HG03521 (cell line): ENCODE measurements around the gene TEX28.
"Not testable (repeated sequence)": the region's sequence is repeated elsewhere in the genome, so short reads cannot be mapped to it uniquely, and the experiment has no call there.

Experiments used
- ATAC-seq: cut with Tn5 transposase; IDR thresholded peaks from one replicate; pipeline ENCODE4 v1.9.1; 2021; ENCODE audit warnings: mild to moderate bottlenecking, moderate library complexity; ENCODE audit not compliant: unreplicated experiment

TEX28 gene

DNA sequence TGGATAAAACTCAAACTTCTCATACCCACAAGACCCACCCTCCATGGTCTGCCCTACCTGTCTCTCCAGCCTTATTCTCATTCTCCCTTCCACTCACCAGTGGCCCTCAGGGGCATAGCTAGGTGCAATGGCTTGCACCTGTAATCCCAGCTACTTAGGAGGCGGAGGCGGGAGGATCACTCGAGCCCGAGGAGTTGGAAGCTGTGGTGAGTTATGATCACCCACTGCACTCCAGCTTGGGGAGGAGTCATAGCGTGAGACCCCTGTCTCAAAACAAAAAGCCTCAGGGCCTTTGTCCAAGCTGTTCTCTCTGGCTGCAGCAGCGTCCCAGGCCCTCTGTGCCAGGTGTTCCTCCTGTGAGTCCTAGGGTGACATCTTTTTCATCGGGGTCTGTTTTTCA lies 17.2 kb upstream of the TEX28 start:
- ATAC-seq = no peak

DNA sequence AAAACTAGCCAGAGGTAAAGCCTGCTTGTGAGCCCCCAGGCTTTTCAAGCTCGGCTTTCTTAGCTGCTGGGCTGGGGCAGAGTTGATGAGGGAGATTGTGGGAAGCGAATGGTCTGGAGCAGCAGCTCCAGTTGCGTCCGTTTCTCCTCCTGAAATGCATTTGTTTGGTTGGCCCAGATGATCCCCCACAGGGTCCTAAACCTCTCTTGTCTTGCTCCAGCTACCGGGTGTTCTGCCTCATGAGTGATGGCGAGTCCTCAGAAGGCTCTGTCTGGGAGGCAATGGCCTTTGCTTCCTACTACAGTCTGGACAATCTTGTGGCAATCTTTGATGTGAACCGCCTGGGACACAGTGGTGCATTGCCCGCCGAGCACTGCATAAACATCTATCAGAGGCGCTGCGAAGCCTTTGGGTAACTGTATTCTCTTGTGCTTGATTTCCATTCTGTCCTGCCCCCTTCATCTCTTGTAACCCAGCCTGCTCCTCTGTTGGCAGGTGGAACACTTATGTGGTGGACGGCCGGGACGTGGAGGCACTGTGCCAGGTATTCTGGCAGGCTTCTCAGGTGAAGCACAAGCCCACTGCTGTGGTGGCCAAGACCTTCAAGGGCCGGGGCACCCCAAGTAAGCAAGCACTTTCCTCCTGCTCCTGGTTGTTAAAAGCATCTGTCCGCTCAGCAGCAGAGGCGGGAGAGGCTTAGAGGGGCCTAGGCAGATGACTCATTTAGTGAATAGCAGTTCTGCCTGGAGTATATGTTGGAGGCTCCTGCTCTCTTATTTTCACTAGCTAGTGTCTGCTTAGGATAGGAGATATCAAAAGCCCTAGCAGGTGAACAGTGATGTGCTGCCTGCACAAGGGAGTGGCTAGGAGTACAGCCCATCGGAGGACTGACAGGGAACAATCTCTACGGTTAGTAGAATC lies 16.0 kb upstream of the TEX28 start:
- no peak for ATAC-seq

DNA sequence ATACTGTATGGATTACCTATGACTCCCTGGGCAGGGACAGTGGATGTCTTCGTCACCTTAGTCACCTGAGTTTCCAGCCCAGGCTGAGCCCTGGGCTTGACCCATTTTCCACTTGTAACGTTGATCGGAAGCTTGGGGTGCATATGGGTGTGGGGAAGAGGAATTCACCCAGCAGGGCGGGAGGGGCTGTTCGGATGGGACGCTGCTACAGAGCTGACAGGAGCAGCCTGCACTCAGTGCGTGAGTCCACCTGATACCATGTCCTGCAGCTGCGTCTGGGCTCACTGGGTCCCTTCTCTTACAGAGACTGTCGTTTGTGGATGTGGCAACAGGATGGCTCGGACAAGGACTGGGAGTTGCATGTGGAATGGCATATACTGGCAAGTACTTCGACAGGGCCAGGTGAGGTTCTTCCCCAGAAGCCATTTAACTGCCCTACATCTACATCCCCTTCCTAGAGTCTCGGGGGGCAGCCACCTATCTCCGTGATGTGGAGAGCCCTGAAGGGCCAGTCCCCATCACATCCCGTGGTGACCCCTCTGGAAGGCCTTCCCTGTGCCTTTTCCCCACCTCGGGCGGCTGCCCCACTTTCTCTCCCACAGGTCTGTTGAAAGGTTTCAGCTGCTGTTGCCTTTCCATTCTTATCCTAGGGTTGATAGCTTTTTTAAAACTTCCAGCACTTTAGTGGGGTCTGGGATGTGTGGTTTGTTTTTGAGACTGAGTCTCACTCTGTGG lies 14.3 kb upstream of the TEX28 start:
- no peak for ATAC-seq

DNA sequence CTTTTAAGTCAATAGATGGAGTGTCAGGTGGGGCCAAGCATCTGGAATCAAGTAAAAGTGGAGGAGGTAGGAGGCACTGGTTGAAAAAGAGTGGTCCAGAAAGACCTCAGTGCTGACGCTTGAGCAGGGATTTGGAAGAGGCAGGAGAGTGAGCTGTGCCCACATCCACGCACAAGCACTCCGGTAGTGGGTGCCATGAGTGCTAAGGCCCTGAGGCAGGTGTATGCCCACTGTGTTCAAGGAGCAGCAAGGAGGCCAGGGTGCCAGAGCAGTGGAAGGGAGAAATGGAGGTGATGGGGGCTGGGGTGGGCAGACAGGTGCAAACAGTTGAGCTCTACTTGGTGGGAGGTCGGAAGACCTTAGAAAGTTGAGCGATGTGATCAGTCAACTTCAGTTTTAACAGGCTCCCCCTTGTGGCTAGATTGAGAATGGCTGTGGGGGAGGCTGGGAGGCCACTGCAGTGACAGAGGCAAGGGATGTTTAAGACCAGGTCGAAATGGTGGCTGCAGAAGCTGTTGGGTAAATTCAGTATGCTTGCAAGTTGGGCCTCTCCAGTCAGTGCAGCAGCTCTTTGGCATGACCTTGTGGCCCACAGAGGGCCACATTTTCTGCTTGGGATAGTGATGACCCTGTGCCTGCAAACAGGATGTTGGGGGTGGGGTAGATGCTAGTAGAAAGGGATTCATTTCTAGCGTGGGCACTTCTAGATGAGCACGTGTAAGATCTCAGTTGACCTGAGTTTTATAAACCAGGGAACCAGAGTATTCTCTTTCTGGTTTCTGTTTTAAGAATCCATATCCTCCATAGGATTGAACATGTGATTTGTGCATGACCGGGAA lies 13.4 kb upstream of the TEX28 start:
- no peak for ATAC-seq

DNA sequence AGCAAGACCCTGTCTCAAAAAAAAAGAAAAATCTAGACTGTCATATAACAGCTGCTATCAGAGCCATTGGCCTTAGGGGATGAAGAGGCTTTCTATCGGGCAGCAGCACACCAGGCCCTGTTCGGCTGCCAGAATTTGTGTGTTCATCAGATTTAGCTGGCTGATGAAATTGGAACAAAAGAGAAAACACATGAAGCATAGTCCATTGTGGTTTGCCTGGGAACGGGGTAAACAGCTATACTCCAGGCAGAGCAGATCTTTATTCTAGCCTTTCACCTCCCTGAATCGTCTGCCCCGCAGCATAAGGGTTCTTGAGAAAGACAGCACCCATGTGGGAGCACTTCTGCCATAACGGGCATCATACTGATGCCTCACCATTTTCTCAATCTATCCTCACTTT lies 12.3 kb upstream of the TEX28 start:
- ATAC-seq = no peak

DNA sequence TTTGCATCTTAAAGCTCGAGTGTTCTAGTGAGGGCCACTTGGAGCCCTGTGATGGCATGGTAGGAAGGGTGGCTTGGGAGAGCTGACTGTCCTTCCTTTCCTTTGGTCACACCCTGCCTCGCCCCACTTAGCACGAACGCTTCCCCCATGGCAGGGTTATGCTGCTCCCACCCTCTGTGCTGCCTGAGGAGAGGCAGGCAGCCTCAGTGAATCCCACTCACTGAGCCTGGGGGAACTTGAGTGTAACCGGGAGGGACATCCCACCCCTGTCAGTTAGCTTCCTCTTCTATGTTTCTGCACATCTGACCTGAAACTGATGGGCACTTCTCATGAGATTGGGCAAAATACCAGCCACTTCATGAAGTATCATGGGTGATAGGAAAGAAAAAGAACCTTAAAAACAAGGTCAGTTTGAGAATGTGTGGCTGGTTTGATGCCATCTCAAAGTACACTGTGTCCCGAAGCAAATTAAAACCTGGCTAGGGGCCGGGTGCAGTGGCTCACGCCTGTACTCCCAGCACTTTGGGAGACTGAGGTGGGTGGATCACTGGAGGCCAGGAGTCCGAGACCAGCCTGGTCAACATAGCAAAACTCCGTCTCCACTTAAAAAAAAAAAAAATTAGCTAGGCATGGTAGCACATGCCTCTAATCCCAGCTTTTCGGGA lies 10.7 kb upstream of the TEX28 start:
- no peak for ATAC-seq

DNA sequence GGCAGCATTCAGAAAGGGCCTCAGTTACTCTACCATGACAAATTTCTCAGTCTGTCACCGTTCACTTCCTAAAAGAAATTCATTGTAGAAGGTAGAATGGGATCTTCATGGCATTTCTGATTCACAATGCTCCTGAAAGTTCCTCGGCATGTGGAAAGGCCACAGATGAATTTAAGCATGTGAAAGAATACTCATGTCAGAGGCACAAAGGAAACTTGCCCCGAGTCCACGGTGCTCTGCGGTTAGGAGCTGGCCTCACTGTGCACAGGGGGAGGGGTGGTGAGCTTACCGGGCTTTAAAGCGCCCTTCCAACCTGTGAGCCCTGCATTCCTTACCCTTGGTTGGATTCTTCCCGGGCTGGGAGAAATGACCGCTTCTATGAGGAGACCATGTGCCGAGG lies 9.9 kb upstream of the TEX28 start:
- no peak for ATAC-seq

DNA sequence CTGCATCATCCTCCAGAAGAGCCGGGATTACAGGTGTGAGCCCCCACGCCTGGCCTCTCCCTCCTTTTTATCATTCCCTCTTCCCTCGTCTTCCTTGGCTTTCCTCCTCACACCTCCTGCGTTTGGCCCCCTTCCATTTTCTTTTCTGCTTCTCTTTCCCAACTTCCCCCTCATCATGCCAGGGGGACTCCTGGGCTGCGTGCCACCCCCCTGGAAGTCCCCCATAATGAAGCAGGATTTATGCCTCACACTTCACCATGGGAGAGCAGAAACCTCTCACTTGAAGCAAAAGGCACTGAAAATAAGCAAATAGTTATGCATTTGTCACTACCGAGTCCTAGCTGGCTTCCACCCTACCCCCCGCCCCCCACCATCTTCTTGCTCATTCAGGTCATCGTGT lies 8.6 kb upstream of the TEX28 start:
- no peak for ATAC-seq

DNA sequence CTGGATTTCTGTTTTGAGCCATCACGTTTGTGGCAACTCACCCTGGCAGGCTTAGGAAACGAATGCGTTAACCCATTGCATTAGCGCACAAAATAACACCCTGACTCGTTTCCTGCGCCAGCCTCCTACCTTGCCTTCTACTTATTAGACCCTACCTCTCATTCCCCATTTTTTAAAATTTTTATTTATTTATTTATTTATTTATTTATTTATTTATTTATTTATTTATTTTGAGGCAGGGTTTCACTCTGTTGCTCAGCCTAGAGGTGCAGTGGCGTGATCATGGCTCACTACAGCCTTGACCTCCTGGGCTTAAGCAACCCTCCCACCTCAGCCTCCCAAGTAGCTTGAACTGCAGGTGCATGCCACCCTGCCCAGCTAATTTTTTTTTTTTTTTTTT lies 8.1 kb upstream of the TEX28 start:
- not testable (repeated sequence) for ATAC-seq

DNA sequence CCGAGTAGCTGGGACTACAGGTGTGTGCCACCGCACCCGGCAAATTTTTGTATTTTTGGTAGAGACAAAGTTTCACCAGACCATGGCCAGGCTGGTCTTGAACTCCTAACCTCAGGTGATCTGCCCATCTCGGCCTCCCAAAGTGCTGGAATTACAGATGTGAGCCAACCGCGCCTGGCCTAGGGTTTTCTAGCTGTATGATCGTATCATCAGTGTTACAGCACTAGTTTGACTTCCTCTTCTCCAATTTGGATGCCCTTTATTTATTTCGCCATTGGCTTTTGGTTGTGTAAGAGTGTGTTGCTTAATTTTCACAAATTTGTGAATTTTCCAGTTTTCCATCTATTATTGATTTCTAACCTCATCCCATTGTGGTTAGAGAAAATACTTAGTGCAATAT lies 5.9 kb upstream of the TEX28 start:
- ATAC-seq = no peak

DNA sequence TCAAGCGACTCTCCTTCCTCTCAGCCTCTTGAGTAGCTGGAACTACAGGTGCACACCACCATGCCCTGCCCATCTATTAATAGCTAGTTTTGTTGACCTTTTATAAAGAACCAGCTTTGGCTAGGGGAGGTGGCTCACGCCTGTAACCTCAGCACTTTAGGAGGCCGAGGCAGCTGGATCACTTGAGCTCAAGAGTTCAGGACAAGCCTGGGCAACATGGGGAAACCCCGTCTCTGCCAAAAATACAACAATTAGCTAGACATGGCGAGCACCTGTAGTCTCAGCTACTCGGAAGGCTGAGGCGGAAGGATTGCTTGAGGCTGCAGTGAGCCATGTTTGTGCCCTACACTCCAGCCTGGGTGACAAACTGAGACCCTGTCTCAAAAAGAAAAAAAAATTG lies 3.4 kb upstream of the TEX28 start:
- ATAC-seq = no peak

DNA sequence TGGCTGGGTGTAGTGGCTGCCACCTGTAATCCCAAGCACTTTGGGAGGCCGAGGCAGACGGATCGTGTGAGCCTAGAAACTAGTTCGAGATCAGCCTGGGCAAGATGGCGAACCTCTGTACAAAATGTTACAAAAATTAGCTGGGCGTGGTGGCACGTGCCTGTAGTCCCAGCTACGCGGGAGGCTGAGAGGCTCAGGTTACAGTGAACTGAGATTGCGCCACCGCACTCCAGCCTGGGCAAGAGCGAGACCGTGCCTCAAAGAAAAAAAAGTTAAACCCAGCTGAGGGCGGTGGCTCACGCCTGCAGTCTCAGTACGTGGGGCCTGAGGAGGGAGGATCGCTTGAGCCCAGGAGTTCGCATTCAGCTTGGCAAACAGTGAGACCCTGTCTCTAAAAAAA lies 1.8 kb upstream of the TEX28 start:
- ATAC-seq = no peak

DNA sequence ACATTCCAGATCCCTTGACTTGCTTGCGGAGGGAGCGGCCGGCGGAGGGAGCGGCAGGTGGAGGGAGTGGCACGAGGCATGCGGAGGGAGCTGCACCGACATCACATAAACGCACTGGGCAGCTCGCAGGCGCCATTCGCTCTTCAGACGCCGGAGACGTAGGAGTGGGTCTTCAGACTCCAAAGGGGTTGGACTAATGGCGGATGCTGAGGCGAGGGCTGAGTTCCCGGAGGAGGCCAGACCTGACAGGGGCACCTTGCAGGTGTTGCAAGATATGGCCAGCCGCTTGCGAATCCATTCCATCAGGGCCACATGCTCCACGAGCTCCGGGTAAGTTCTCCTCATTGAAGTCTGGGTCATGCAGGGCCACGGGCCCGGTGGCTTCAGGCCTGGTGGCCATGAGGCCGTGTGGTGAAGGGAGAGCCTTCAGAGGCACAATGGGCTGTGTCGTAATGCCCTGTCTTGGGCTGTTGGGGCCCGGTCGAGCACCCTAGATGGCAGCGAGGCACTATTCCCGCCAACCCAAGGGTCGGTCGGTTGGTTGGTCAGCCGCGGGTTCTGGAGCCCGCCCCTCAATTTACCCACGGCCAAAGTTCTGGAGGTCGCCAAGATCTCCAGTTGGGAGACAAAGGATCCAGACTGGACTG lies 863 bp upstream of the TEX28 start, which contains the start of gene TKTL1:
TKTL1 (plus strand) TSS at position 132 of the 647 bp plus-strand sequence; CDS start at position 197, 65 bp downstream.
- no peak for ATAC-seq

DNA sequence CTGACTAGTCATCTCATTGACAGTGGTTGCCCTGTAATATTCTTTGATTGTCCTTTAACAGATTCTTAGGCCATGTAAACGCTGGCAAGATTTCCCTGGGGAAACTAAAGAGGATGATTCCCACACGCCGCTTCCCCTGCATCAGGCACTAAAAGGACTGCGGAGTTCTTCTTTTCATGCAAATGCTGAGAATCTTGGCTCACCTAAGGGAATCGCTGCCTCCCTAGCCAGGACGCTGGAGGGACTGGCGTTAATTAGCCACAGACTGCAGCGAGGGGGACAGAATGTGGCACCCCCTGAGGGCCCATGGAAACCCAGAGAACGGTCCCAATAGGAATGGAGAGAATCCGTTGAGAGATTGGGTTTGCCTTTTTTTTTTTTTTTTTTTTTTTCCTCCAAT lies 8.5 kb downstream of the TEX28 start:
- not testable (repeated sequence) for ATAC-seq

DNA sequence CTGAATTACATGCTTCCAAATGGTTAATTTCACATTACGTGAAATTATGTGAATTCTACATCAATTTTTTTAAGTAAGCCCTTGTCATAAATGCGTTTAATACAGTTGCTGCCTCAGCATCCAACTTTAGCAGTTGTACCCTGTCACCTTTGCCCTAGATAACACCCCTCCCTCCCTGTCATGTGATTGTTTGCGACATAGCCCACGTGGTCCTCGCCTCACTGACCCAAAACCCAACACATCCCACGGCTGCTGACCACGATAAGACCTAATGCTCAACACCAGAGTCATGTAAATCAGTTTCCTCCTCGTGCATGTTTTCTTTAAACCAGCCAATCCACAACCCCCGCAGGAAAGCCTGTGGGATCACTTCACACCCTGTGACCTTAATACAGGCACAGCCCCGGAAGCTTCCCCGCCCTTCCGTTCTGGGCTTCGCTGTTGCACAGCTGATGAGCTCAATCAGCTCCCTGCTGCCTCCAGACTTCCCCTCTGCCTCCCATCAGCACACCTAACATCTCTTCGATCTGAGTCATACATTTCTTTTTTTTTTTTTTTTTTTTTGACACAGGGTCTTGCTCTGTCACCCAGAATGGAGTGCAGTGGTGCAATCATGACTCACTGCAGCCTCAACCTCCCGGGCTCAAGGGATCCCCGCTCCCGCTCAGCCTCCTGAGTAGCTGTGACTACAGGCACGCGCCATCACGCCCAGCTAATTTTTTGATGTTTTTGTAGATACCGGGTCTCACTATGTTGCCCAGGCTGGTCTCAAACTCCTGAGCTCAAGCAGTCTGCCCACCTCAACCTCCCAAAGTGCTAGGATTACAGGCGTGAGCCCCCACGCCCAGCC lies 10.2 kb downstream of the TEX28 start:
- not testable (repeated sequence) for ATAC-seq

DNA sequence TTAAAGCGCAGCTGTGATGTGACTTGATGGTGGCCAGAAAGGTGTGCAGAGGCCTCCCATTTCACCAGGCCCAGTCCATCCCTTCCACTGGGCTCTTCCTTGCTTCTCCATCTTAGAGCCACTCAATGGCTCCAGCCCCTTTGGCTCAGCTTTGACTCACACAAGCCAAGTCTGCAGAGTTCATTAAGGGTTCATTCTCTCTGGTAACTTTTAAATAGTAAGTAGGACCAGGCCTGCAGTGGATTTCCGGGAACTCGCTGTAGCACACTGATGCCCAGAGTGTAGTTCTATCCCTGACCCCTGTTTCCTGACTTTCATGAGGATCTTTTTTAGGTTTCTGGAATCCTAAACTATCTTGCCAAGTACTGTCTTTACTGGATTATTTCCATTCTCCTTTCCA lies 25.7 kb downstream of the TEX28 start:
- not testable (repeated sequence) for ATAC-seq

DNA sequence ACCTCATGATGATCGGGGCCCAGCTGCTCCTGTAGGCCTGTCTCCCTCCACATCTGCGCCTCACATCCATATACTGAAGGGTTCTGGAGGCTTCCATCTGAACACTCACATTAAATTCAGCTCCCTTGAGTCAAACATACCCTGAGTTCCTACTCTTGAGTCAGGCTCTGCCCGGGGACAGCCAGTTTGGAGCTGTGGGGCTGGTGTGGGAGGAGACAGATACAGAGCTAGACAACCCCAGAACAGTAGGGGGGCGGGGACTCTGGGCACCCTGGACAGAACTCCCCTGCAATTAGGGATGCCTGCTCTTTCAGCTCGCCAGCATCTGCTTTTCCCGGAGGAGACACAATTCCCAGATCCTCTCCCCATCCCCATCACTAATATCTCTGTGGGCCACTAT lies 31.9 kb downstream of the TEX28 start:
- not testable (repeated sequence) for ATAC-seq

DNA sequence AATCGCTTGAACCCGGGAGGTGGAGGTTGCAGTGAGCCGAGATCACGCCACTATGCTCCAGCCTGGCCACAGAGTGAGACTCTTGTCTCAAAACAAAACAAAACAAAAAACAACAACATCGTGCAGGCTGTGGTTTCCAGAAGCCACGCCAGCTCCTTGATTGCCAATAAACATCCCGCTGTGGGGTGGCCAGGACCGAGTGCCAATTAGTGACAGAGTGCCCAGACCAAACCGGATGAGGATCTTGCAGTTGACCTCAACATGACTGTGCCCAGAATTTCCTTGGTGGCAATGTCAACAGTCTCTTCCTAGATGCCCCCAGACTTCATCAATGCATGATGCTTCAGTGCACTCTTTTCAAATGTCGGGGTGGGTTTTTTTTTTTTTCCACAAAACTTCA lies 36.2 kb downstream of the TEX28 start:
- not testable (repeated sequence) for ATAC-seq

DNA sequence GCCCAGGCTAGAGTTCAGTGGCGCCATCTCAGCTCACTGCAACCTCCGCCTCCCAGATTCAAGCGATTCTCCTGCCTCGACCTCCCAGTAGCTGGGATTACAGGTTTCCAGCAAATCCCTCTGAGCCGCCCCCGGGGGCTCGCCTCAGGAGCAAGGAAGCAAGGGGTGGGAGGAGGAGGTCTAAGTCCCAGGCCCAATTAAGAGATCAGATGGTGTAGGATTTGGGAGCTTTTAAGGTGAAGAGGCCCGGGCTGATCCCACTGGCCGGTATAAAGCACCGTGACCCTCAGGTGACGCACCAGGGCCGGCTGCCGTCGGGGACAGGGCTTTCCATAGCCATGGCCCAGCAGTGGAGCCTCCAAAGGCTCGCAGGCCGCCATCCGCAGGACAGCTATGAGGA lies 37.6 kb downstream of the TEX28 start, which contains the start of gene OPN1MW3:
OPN1MW3 (plus strand) TSS at position 301 of the 400 bp plus-strand sequence; CDS start at position 339, 38 bp downstream.
- ATAC-seq = not testable (repeated sequence)
